HEK293T (cell line): ENCODE results near the gene TAF6.

ENCODE experiments used
- CTCF ChIA-PET: fragments of 350-600 bp; formaldehyde crosslinking; extraction: SDS; loops from one replicate; lab custom pipeline; 2021; ENCODE audit warnings: antibody characterized with exemption, inconsistent platforms; lab: Yijun Ruan, JAX
- POLR2A ChIA-PET: fragments of 350-600 bp; formaldehyde crosslinking; extraction: SDS; loops from one replicate; lab custom pipeline; 2020; ENCODE audit warnings: antibody characterized with exemption, inconsistent platforms; lab: Yijun Ruan, JAX
- DNase-seq: peaks from one replicate; pipeline ENCODE4 v3.0.0; 2012; ENCODE audit warnings: mixed read lengths; ENCODE audit errors: extremely low spot score
- ARNT ChIP-seq: fragments of 450-650 bp; IDR thresholded peaks from 2 replicates; pipeline ENCODE4 v1.6.1; 2017; ENCODE audit warnings: mild to moderate bottlenecking
- BHLHE40 ChIP-seq: fragments of 450-650 bp; IDR thresholded peaks from 2 replicates; pipeline ENCODE4 v1.6.1; 2016; ENCODE audit warnings: mild to moderate bottlenecking, moderate library complexity, borderline replicate concordance
- CTBP1 ChIP-seq: fragments of 450-650 bp; IDR thresholded peaks from 2 replicates; pipeline ENCODE4 v1.6.1; 2016; ENCODE audit warnings: borderline replicate concordance
- ELF4 ChIP-seq: fragments of 450-650 bp; IDR thresholded peaks from 2 replicates; pipeline ENCODE4 v1.6.1; 2017; ENCODE audit warnings: antibody characterized with exemption
- FOXA1 ChIP-seq: fragments of 450-650 bp; IDR thresholded peaks from 2 replicates; pipeline ENCODE4 v1.6.1; 2016; ENCODE audit warnings: mild to moderate bottlenecking
- FOXK2 ChIP-seq: fragments of 450-650 bp; IDR thresholded peaks from 2 replicates; pipeline ENCODE4 v1.6.1; 2016; ENCODE audit warnings: mild to moderate bottlenecking
- FOXM1 ChIP-seq: fragments of 450-650 bp; IDR thresholded peaks from 2 replicates; pipeline ENCODE4 v1.6.1; 2017; ENCODE audit warnings: mild to moderate bottlenecking, borderline replicate concordance
- HDGF ChIP-seq: fragments of 450-650 bp; IDR thresholded peaks from 2 replicates; pipeline ENCODE4 v1.6.1; 2017; ENCODE audit warnings: antibody characterized with exemption, borderline replicate concordance
- L3MBTL2 ChIP-seq: fragments of 450-650 bp; conservative IDR thresholded peaks from 2 replicates; pipeline ENCODE4 v1.6.1; 2016; ENCODE audit warnings: mild to moderate bottlenecking
- LEF1 ChIP-seq: fragments of 450-650 bp; IDR thresholded peaks from 2 replicates; pipeline ENCODE4 v1.6.1; 2017; ENCODE audit warnings: mild to moderate bottlenecking, borderline replicate concordance
- NFRKB ChIP-seq: fragments of 450-650 bp; IDR thresholded peaks from 2 replicates; pipeline ENCODE4 v1.6.1; 2016; ENCODE audit warnings: mild to moderate bottlenecking, moderate library complexity
- PKNOX1 ChIP-seq: fragments of 450-650 bp; IDR thresholded peaks from 2 replicates; pipeline ENCODE4 v1.6.1; 2016
- SP1 ChIP-seq: fragments of 450-650 bp; IDR thresholded peaks from 2 replicates; pipeline ENCODE4 v1.6.1; 2017
- SUZ12 ChIP-seq: fragments of 450-650 bp; IDR thresholded peaks from 2 replicates; pipeline ENCODE4 v1.6.1; 2016; ENCODE audit warnings: mild to moderate bottlenecking
- TARDBP ChIP-seq: fragments of 450-650 bp; IDR thresholded peaks from 2 replicates; pipeline ENCODE4 v1.6.1; 2016
- ZNF384 ChIP-seq: fragments of 450-650 bp; IDR thresholded peaks from 2 replicates; pipeline ENCODE4 v1.6.1; 2016

The TAF6 gene

DNA sequence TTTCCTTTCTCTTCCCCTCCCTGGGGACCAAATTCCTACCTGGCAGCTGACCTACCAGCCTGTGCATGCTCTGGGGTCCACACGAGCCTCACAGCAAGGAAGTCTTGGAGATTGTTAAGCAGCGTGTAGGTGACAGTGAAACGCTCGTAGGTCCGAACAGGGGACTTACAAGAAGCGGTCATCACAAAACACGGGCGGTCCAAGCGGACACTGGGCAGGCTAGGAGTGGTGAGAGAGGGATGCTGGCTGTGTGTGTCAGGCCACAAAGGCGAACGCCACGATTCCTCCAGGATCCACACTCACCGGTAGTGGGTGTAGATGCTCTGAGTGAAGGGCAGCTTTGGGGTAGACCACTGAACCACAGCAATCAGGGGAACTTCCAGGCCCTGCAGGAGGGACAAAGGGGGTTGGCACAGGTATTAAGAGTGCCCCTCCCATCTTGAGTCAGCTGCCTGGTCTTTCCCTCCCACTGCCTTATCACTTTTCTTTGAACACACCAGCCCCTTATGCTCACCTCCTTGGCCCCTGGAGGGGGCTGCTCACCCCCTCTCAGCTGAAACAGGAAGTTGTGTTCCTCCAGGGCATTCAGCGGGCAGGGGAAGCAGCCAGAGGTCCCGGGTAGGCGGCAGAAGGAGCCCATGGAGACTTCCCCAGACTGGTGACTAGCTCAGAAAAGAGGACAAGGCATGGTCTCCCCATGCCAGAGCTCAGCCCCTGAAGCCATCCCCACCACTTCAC lies 37.3 kb upstream of the TAF6 start:
- ChIA-PET CTCF (no interaction called here), POLR2A (interaction anchor here (0.7 to 2.1 kb wide), 3 partner anchors 8 to 682 kb away, joined by 3 to 20 read pairs (median 4); partner anchors contain the start of genes GPC2 and LAMTOR4)
- no peak for DNase-seq
- no peak for TF ChIP-seq ELF4
- TF ChIP-seq SP1, result no peak
- no peak for TF ChIP-seq ARNT
- no peak for TF ChIP-seq NFRKB
- no peak for TF ChIP-seq SUZ12
- no peak for TF ChIP-seq CTBP1
- TF ChIP-seq FOXM1, result no peak
- no peak for TF ChIP-seq FOXA1
- no peak for TF ChIP-seq BHLHE40
- TF ChIP-seq FOXK2, result no peak
- TF ChIP-seq LEF1, result no peak
- TF ChIP-seq L3MBTL2, result no peak
- TF ChIP-seq HDGF, result no peak

GRCh38 chr7:100155553-100156317 lies 36.6 kb upstream of the TAF6 start:
- CTCF ChIA-PET, result no interaction called here

GRCh38 chr7:100154651-100155491 lies 35.7 kb upstream of the TAF6 start:
- no peak for TF ChIP-seq BHLHE40
- TF ChIP-seq CTBP1, result no peak
- no peak for TF ChIP-seq NFRKB
- TF ChIP-seq ARNT, result no peak
- no peak for TF ChIP-seq SP1
- no peak for TF ChIP-seq L3MBTL2
- no peak for TF ChIP-seq PKNOX1
- no peak for TF ChIP-seq FOXA1
- no peak for DNase-seq
- ChIA-PET POLR2A (no interaction called here), CTCF (no interaction called here)

More at GRCh38 chr7:100155553-100156317, 36.6 kb upstream of the TAF6 start:
- TF ChIP-seq CTBP1 (no peak), PKNOX1 (no peak), NFRKB (no peak)
- POLR2A ChIA-PET, result interaction anchor here (0.9 kb wide), 1 partner anchor 22 kb away, joined by 4 read pairs; the partner anchor contains the start of gene GPC2
- DNase-seq, result no peak

GRCh38 chr7:100153708-100154535 lies 34.8 kb upstream of the TAF6 start:
- no peak for DNase-seq
- CTCF ChIA-PET, result no interaction called here
- POLR2A ChIA-PET, result no interaction called here
- TF ChIP-seq ZNF384 (no peak), TARDBP (no peak), PKNOX1 (no peak), L3MBTL2 (no peak), FOXA1 (no peak), CTBP1 (no peak), BHLHE40 (no peak), FOXK2 (no peak), FOXM1 (no peak), HDGF (no peak), ARNT (no peak), SUZ12 (no peak), NFRKB (no peak), ELF4 (no peak), LEF1 (no peak), SP1 (no peak)

GRCh38 chr7:100152937-100153666 lies 33.9 kb upstream of the TAF6 start:
- no peak for DNase-seq
- CTCF ChIA-PET, result no interaction called here
- TF ChIP-seq ELF4 (no peak), TARDBP (no peak), SP1 (no peak), ZNF384 (no peak), ARNT (no peak), PKNOX1 (no peak), BHLHE40 (no peak)
- POLR2A ChIA-PET, result no interaction called here
